Right lobe of liver (tissue), 4 donors: Measurements from ENCODE around the gene TENT5C.

Experiments
- POLR2A ChIP-seq: fragments of 450-650 bp; IDR thresholded peaks from one replicate; pipeline ENCODE4 v1.6.1; 2017; ENCODE audit warnings: antibody characterized with exemption, mild to moderate bottlenecking
- TF ChIP-seq, protein P1 (sequence below), 4 donors: fragments of 200-600 bp in 3 of 4; fragments of 450-650 bp in 1 of 4; IDR thresholded peaks; one replicate each; pipeline versions ENCODE4 v1.5.1 to v1.8.0; 2016 to 2022; ENCODE audit warnings: antibody characterized with exemption in 4 of 4, mild to moderate bottlenecking in 2 of 4
- donor health status: DM: no; HTN: no; CAD: no.
- donor health status: DM: no; HTN: no; CAD: no.
- donor health status: DM: no; HTN: yes; CAD: no.

DNA sequence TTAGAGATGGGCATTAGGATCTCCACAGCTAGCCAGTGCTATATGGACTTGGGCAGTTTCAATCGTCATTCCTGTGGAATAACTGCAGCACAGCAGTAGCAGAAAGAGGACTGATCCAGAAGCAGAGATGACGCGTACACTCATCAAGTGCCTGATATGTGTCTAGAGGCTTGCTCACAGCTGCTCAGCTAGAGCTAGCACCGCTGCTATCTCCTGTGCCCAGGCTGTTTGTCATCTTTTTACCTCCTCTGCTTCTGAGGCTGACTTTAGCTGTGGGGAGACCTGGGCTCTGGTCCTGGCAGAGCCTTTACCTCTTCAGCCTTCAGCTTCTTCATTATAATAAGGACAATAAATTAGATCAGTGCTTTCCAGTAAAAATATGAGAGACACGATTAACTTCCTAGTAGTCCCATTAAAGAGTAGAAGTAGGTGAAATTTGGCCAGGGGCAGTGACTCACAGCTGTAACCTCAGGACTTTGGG is 5.3 kb downstream of the TENT5C start:
- no peak for TF ChIP-seq POLR2A
- TF ChIP-seq, protein P1, sequence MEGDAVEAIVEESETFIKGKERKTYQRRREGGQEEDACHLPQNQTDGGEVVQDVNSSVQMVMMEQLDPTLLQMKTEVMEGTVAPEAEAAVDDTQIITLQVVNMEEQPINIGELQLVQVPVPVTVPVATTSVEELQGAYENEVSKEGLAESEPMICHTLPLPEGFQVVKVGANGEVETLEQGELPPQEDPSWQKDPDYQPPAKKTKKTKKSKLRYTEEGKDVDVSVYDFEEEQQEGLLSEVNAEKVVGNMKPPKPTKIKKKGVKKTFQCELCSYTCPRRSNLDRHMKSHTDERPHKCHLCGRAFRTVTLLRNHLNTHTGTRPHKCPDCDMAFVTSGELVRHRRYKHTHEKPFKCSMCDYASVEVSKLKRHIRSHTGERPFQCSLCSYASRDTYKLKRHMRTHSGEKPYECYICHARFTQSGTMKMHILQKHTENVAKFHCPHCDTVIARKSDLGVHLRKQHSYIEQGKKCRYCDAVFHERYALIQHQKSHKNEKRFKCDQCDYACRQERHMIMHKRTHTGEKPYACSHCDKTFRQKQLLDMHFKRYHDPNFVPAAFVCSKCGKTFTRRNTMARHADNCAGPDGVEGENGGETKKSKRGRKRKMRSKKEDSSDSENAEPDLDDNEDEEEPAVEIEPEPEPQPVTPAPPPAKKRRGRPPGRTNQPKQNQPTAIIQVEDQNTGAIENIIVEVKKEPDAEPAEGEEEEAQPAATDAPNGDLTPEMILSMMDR (IDR thresholded peaks at IDR 0.05): no peak
